ENCODE results near the gene KPNA2. TPM values are rescaled to one million over a fixed set of nuclear protein-coding genes. Genes with fewer than 3 reads are reported as not detected.
"Not testable (repeated sequence)": the region's sequence is repeated elsewhere in the genome, so short reads cannot be mapped to it uniquely, and the experiment has no call there.

Gene KPNA2
- total and polyA plus RNA-seq, 12 donors, result 5.1 to 59.3 (median 22.8) TPM

DNA sequence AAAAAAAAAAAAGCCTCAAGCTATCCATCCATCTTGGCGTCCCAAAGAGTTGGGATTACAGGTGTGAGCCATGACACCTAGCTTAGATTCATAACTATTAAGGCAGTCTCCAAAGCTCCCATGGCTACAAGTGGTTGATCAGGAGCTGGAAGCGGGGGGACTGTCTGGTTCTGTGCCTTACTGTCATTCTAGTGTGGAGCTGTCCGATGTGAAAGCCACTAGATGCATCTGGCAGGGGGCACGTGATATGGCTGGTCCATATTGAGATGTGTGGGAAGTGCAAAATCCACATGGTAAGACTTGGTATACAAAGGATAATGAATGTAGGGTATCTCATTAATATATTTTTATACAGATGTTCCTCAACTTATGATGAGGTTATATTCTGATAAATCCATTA, 38.7 kb downstream of the KPNA2 start:
- Histone ChIP-seq H3K36me3 (replicated peaks in 1 of 2) (no peaks in the 10 kb centered on the region), H3K27ac (no peak overlapping the region), H3K9me3 (replicated peaks in 1 of 3) (no peaks in the 10 kb centered on the region), H3K27me3 (no peaks in the 10 kb centered on the region), H3K4me1 (replicated peaks in 1 of 2) (no peaks in the 10 kb centered on the region), H3K4me3 (no peak overlapping the region)
- TF ChIP-seq, protein P1, sequence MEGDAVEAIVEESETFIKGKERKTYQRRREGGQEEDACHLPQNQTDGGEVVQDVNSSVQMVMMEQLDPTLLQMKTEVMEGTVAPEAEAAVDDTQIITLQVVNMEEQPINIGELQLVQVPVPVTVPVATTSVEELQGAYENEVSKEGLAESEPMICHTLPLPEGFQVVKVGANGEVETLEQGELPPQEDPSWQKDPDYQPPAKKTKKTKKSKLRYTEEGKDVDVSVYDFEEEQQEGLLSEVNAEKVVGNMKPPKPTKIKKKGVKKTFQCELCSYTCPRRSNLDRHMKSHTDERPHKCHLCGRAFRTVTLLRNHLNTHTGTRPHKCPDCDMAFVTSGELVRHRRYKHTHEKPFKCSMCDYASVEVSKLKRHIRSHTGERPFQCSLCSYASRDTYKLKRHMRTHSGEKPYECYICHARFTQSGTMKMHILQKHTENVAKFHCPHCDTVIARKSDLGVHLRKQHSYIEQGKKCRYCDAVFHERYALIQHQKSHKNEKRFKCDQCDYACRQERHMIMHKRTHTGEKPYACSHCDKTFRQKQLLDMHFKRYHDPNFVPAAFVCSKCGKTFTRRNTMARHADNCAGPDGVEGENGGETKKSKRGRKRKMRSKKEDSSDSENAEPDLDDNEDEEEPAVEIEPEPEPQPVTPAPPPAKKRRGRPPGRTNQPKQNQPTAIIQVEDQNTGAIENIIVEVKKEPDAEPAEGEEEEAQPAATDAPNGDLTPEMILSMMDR (IDR thresholded peaks at IDR 0.05), result no peak
- no peak for TF ChIP-seq POLR2A (IDR thresholded peaks at IDR 0.05)
- intact Hi-C loops (cut with DNase I), result no loop called here
- DNase-seq, result no peak
- 84 to 91% (median 88%) methylated on average over 4 of the region's 4 CpGs for WGBS, 4 donors

DNA sequence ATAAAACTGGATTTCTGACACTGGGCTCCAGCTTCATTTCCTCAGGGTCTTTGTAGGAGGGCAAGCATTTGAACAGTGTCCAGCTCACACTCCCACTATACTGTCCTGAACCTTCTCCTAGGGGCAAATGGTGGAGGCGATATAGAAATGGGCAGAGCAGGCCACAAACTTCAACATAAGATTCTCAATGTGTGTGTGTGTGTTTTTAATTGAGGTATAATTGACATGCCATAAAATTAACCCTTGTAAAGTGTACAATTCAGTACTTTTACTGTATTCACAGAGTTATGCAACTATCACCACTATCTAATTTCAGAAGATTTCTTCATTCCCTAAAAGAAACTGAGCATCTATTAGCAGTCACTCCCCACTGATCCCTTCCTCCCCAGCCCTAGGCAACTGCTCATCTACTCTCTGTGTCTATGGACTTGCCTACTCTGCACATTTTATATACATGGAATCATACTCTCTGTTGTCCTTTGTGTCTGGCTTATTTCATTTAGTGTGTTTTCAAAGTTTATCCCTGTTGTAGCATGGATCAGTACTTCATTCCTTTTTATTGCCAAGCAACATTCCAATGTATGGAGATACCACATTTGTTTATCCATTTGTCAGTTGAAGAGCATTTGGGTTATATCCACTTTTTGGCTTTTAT, 40.5 kb downstream of the KPNA2 start:
- H3K36me3 ChIP-seq (replicated peaks in 1 of 2); H3K27me3 ChIP-seq; H3K4me3 ChIP-seq; DNase-seq; H3K27ac ChIP-seq; H3K4me1 ChIP-seq (replicated peaks in 1 of 2); intact Hi-C loops (cut with DNase I); H3K9me3 ChIP-seq (replicated peaks in 1 of 3): not testable (repeated sequence)
- WGBS, 4 donors, result 85 to 100% (median 96%) methylated on average over 1 of the region's 1 CpG

DNA sequence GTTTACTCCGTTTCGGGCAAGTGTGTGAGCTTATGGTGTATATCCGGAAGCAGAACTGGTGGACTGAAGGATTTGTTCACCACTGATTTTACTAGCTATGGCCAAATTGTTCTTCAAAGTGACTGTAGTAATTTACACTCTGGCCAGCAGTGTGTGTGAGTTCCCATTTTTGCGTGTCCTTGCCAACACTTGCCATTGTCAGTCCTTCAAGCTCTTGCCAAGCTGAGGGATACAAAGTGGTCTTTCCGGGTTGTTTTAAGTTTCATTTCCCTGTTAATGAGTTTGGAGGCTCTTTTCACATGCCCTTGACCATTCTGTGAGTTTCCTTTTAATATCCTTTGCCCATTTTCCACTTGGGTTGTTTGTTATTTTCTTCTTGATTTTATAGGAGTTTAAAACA, 42.0 kb downstream of the KPNA2 start:
- DNase-seq; H3K9me3 ChIP-seq (replicated peaks in 1 of 3); H3K27me3 ChIP-seq; H3K36me3 ChIP-seq (replicated peaks in 1 of 2); H3K4me3 ChIP-seq; H3K27ac ChIP-seq; H3K4me1 ChIP-seq (replicated peaks in 1 of 2); intact Hi-C loops (cut with DNase I): not testable (repeated sequence)
- 56 to 71% (median 68%) methylated on average over 5 of the region's 5 CpGs for WGBS, 4 donors

DNA sequence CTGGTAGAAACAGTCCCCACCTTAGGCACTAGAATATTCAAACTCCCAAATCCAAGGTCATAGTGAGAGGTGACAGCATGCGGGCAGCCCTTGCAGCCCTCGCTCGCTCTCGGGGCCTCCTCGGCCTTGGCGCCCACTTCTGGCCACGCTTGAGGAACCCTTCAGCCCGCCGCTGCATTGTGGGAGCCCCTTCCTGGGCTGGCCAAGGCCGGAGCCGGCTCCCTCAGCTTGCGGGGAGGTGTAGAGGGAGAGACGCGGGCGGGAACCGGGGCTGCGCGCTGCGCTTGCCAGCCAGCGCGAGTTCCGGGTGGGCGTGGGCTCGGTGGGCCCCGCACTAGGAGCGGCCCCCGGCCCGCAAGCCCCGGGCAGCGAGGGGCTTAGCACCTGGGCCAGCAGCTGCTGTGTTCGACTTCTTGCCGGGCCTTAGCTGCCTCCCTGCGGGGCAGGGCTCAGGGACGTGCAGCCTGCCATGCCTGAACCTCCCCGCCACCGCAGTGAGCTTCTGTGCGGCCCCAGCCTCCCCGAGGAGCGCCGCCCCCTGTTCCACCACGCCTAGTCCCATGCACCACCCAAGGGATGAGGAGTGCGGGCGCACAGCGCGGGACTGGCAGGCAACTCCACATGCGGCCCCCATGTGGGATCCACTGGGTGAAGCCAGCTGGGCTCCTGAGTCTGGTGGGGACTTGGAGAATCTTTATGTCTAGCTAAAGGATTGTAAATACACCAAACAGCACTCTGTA, 45.0 kb downstream of the KPNA2 start:
- no peaks in the 10 kb centered on the region for H3K4me1 ChIP-seq (replicated peaks in 1 of 2)
- no peak for DNase-seq
- intact Hi-C loops (cut with DNase I), result no loop called here
- WGBS, 4 donors, result 94 to 96% (median 95%) methylated on average over 6 to 46 of the region's 46 CpGs
- TF ChIP-seq, protein P1 (IDR thresholded peaks at IDR 0.05), result no peak
- TF ChIP-seq POLR2A (IDR thresholded peaks at IDR 0.05), result no peak
- no peaks in the 10 kb centered on the region for H3K9me3 ChIP-seq (replicated peaks in 1 of 3)
- no peak overlapping the region for H3K4me3 ChIP-seq
- H3K27ac ChIP-seq, result no peak overlapping the region
- H3K36me3 ChIP-seq (replicated peaks in 1 of 2), result no peaks in the 10 kb centered on the region
- no peaks in the 10 kb centered on the region for H3K27me3 ChIP-seq

DNA sequence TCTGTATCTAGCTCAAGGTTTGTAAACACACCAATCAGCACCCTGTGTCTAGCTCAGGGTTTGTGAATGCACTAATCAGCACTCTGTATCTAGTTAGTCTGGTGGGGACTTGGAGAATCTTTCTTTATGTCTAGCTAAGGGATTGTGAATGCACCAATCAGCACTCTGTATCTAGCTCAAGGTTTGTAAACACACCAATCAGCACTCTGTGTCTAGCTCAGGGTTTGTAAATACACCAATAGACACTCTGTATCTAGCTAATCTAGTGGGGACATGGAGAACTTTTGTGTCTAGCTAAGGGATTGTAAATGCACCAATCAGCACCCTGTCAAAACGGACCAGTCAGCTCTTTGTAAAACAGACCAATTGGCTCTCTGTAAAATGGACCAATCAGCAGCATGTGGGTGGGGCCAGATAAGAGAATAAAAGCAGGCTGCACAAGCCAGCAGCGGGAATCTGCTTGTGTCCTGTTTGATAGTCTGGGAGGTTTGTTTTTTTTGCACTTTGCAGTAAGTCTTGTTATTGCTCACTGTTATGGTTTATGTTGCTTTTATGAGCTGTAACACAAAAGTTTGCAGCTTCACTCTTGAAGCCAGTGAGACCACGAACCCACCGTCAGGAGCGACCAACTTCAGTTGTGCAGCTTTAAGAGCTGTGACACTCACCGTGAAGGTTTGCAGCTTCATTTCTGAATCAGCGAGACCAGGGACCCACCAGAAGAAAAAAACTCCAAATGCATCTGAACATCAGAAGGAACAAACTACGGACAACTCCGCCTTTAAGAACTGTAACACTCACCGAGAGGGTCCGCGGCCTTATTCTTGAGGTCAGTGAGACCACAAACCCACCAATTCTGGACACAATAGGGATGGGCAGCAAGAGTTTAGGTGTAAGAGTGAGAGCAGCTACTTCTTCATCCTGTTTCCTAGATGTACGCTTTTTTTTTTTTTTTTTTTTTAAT, 46.0 kb downstream of the KPNA2 start:
- WGBS, 4 donors, result 89 to 96% (median 91%) methylated on average over 13 of the region's 13 CpGs

More for the DNA sequence above, 46.0 kb downstream of the KPNA2 start:
- H3K4me1 ChIP-seq (replicated peaks in 1 of 2); H3K27me3 ChIP-seq; intact Hi-C loops (cut with DNase I); H3K27ac ChIP-seq; H3K4me3 ChIP-seq; H3K9me3 ChIP-seq (replicated peaks in 1 of 3); H3K36me3 ChIP-seq (replicated peaks in 1 of 2): not testable (repeated sequence)
- peak in 1 of 7 donors; percentile 31 for DNase-seq

All from adrenal gland (tissue), 12 donors.